ENCODE data around the gene LGR6. TPM values are rescaled to one million over a fixed set of nuclear protein-coding genes. Genes with fewer than 3 reads are reported as not detected.
"Not testable (repeated sequence)": the region's sequence is repeated elsewhere in the genome, so short reads cannot be mapped to it uniquely, and the experiment has no call there.

The LGR6 gene
- total RNA-seq, 1 donor from 2014 or later = 0.52 TPM

- H3K9ac ChIP-seq (ENCODE audit: low read depth in 1 of 3, low read length in 3 of 3) = no peak overlapping the region
- no peaks in the 10 kb centered on the region for H3K27me3 ChIP-seq (ENCODE audit: control insufficient read depth in 3 of 3, insufficient read depth in 3 of 3, low read length in 3 of 3)
- H3K9me3 ChIP-seq (ENCODE audit: control insufficient read depth in 3 of 3, low read length in 3 of 3) = no peaks in the 10 kb centered on the region
- peak overlapping the region; percentile 76 for H3K27ac ChIP-seq (ENCODE audit: low read depth, low read length)
- peak overlapping the region in 1 of 3 donors; percentile 3 for H3K4me3 ChIP-seq (ENCODE audit: low read length in 3 of 3)
- peaks cover 2 to 10% (median 6%) of the 10 kb centered on the region in 3 donors for H3K4me1 ChIP-seq (ENCODE audit: control insufficient read depth in 3 of 3, insufficient read depth in 3 of 3, low read length in 3 of 3)
- peaks cover 0 to 7% (median 0%) of the 10 kb centered on the region in 3 donors for H3K36me3 ChIP-seq (ENCODE audit: control insufficient read depth in 3 of 3, insufficient read depth in 3 of 3, low read length in 3 of 3)
Observed at GRCh38 chr1:202333861-202334260, 140.3 kb downstream of the LGR6 start.

DNA sequence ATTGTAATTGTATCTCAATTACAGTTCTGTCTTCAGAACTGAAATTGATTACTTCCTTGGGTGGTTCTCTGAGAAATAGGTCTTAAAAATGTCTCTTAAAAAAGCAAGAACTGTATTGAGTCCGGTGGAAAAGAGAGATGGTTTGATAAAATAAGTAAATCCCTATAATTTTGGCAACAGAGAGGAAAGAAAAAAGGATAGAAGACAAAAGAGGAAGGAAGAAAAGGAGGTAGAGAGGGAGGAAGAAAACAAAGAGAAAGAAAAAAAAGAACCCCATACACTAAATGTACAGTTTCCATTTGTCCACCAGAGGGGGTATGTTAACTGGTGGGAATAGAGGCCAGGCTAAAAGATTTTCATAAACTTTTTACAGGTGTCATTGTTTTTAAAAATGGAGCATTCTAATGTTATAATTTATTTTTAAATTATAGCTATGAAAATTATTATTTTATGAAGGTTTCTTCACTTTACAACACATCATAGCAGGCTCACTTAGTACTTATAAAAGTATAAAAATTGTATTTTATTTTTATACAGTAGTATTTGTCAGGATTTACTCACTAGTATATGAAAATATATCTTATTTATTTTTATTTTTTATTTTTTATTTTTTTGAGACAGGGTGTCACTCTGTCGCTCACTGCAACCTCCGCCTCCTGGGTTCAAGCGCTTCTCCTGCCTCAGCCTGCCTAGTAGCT lies 150.2 kb downstream of the LGR6 start:
- peaks cover 0 to 1% (median 0%) of the 10 kb centered on the region in 3 donors for H3K36me3 ChIP-seq (ENCODE audit: control insufficient read depth in 3 of 3, insufficient read depth in 3 of 3, low read length in 3 of 3)
- no peak overlapping the region for H3K27ac ChIP-seq (ENCODE audit: low read depth, low read length)
- H3K9ac ChIP-seq (ENCODE audit: low read depth in 1 of 3, low read length in 3 of 3) = no peak overlapping the region
- H3K27me3 ChIP-seq (ENCODE audit: control insufficient read depth in 3 of 3, insufficient read depth in 3 of 3, low read length in 3 of 3) = no peaks in the 10 kb centered on the region
- peaks cover 1 to 6% (median 6%) of the 10 kb centered on the region in 3 donors for H3K4me1 ChIP-seq (ENCODE audit: control insufficient read depth in 3 of 3, insufficient read depth in 3 of 3, low read length in 3 of 3)
- no peak overlapping the region for H3K4me3 ChIP-seq (ENCODE audit: low read length in 3 of 3)
- no peaks in the 10 kb centered on the region for H3K9me3 ChIP-seq (ENCODE audit: control insufficient read depth in 3 of 3, low read length in 3 of 3)

DNA sequence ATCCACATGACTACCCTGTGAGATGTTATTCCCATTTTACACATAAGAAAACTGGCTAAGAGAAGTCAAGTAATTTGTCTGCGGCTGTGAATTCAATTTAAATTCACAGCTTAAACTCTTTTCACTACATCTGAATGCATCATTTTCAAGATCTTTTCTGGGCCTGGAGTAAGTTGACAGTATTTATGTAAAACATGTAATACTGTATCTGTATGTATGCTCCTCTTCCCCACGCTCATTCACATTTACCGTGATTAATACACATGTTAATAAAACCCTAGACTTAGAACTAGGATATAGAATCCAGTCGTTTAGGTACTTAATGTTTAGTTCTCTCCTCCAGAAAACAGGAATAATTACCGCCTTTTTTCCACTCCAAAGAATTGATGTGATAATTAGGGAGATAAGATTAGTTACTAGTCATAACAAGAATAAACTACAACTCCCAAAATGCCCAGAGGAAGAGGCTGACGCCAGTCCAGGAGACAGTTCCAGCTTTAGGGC lies 154.5 kb downstream of the LGR6 start:
- peaks cover 0 to 4% (median 0%) of the 10 kb centered on the region in 3 donors for H3K36me3 ChIP-seq (ENCODE audit: control insufficient read depth in 3 of 3, insufficient read depth in 3 of 3, low read length in 3 of 3)
- peaks cover 8 to 16% (median 11%) of the 10 kb centered on the region in 3 donors for H3K4me1 ChIP-seq (ENCODE audit: control insufficient read depth in 3 of 3, insufficient read depth in 3 of 3, low read length in 3 of 3)
- H3K9me3 ChIP-seq (ENCODE audit: control insufficient read depth in 3 of 3, low read length in 3 of 3) = no peaks in the 10 kb centered on the region
- H3K27ac ChIP-seq (ENCODE audit: low read depth, low read length) = peak overlapping the region; percentile 92
- H3K27me3 ChIP-seq (ENCODE audit: control insufficient read depth in 3 of 3, insufficient read depth in 3 of 3, low read length in 3 of 3) = no peaks in the 10 kb centered on the region
- H3K4me3 ChIP-seq (ENCODE audit: low read length in 3 of 3) = peak overlapping the region in 1 of 3 donors; percentile 3
- no peak overlapping the region for H3K9ac ChIP-seq (ENCODE audit: low read depth in 1 of 3, low read length in 3 of 3)

GRCh38 chr1:202348509-202349205 lies 155.1 kb downstream of the LGR6 start, which contains the start of gene PPP1R12B:
PPP1R12B (plus strand) TSS chr1:202348699; CDS start chr1:202348852, 153 bp downstream.
- Histone ChIP-seq H3K4me1 (ENCODE audit: control insufficient read depth in 3 of 3, insufficient read depth in 3 of 3, low read length in 3 of 3) (peaks cover 8 to 16% (median 11%) of the 10 kb centered on the region in 3 donors), H3K27ac (ENCODE audit: low read depth, low read length) (peak within 1 kb of the TSS; percentile 92), H3K9ac (ENCODE audit: low read depth in 1 of 3, low read length in 3 of 3) (peak within 1 kb of the TSS; percentile 95 to 98 (median 97)), H3K27me3 (ENCODE audit: control insufficient read depth in 3 of 3, insufficient read depth in 3 of 3, low read length in 3 of 3) (no peaks in the 10 kb centered on the region), H3K9me3 (ENCODE audit: control insufficient read depth in 3 of 3, low read length in 3 of 3) (no peaks in the 10 kb centered on the region), H3K36me3 (ENCODE audit: control insufficient read depth in 3 of 3, insufficient read depth in 3 of 3, low read length in 3 of 3) (peaks cover 0 to 4% (median 0%) of the 10 kb centered on the region in 3 donors), H3K4me3 (ENCODE audit: low read length in 3 of 3) (peak within 1 kb of the TSS; percentile 93 to 98 (median 94))

DNA sequence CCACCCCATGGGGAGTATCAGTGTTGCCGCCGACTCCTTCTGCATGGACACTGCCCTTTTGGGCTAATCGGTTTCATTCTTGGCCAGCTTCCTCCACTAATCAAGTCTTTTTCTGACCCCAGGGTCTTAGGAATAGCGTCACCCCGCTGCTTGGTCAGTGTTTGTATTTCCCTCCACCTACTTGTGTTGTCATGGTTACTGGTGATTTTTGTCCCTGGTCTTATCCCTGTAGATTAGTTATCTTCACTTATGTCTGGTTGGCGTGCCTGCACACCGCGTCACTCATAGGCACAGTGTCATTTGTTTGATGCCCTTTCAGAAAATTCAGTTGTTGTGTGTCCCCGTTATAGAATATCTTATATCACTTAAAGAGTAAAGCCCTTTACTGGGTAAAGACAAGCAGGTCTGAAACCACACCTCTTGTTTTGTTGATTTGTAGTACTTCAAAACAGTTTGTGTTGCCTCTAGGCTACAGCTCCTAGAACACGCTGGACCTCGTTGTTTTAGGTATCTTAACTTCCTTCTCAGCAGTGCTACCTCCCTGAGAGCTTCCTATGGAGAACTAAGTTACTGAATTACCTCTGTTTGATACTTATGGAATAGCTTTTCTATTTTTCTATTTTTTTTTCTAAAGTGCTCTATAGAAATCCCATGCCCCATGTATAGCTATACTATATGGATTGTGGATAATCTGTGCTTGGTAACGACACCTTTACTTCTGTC lies 155.8 kb downstream of the LGR6 start:
- peak overlapping the region; percentile 93 to 98 (median 94) for H3K4me3 ChIP-seq (ENCODE audit: low read length in 3 of 3)
- H3K4me1 ChIP-seq (ENCODE audit: control insufficient read depth in 3 of 3, insufficient read depth in 3 of 3, low read length in 3 of 3) = peaks cover 8 to 16% (median 11%) of the 10 kb centered on the region in 3 donors
- no peaks in the 10 kb centered on the region for H3K9me3 ChIP-seq (ENCODE audit: control insufficient read depth in 3 of 3, low read length in 3 of 3)
- peak overlapping the region; percentile 95 to 98 (median 97) for H3K9ac ChIP-seq (ENCODE audit: low read depth in 1 of 3, low read length in 3 of 3)
- no peaks in the 10 kb centered on the region for H3K27me3 ChIP-seq (ENCODE audit: control insufficient read depth in 3 of 3, insufficient read depth in 3 of 3, low read length in 3 of 3)
- peaks cover 0 to 4% (median 0%) of the 10 kb centered on the region in 3 donors for H3K36me3 ChIP-seq (ENCODE audit: control insufficient read depth in 3 of 3, insufficient read depth in 3 of 3, low read length in 3 of 3)
- H3K27ac ChIP-seq (ENCODE audit: low read depth, low read length) = peak overlapping the region; percentile 92

DNA sequence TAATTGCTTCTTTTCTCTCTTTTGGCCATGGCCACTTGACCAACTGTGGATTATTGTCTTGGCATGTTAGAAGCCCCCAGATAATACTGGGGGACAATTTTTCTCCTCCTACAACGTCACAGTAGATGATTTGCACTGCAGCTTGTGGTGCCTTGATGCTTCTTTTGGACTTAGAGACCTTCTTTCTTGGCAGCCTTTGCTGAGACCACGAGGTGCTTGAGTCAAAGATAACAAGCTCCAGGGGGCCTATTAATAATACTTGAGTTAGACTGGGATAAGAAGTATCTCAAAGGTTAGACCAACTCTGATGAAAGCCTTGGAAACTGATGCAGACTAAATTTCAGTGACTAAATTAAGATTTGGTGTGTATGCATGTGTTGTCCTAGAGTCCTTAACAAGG lies 158.1 kb downstream of the LGR6 start:
- Histone ChIP-seq H3K4me1 (ENCODE audit: control insufficient read depth in 3 of 3, insufficient read depth in 3 of 3, low read length in 3 of 3) (peaks cover 8 to 16% (median 11%) of the 10 kb centered on the region in 3 donors), H3K9ac (ENCODE audit: low read depth in 1 of 3, low read length in 3 of 3) (no peak overlapping the region), H3K27ac (ENCODE audit: low read depth, low read length) (no peak overlapping the region), H3K27me3 (ENCODE audit: control insufficient read depth in 3 of 3, insufficient read depth in 3 of 3, low read length in 3 of 3) (no peaks in the 10 kb centered on the region), H3K36me3 (ENCODE audit: control insufficient read depth in 3 of 3, insufficient read depth in 3 of 3, low read length in 3 of 3) (peaks cover 0 to 4% (median 0%) of the 10 kb centered on the region in 3 donors), H3K9me3 (ENCODE audit: control insufficient read depth in 3 of 3, low read length in 3 of 3) (no peaks in the 10 kb centered on the region), H3K4me3 (ENCODE audit: low read length in 3 of 3) (peak overlapping the region in 2 of 3 donors; percentile 22 to 35)

DNA sequence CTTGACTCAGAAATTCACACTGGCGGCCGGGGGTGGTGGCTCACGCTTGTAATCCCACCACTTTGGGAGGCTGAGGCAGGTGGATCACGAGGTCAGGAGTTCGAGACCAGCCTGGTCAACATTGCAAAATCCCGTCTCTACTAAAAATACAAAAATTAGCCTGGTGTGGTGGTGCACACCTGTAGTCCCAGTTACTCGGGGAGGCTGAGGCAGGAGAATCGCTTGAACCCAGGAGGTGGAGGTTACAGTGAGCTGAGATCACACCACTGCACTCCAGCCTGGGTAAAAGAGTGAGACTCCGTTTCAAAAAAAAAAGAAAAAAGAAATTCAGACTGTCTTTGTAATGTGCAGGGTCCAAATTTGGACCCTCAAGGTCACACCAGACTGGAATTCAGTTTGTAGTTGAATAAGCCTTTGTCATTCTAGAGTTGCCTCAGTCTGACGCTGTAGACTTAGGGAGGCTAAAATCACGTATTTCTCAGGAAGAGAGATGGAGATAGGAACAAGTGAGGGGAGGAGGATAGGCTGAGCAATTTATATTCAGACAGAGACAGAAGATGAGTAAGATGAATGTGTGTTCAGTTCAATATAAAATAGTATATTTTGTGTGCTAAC lies 159.1 kb downstream of the LGR6 start:
- H3K9me3 ChIP-seq (ENCODE audit: control insufficient read depth in 3 of 3, low read length in 3 of 3); H3K4me3 ChIP-seq (ENCODE audit: low read length in 3 of 3); H3K9ac ChIP-seq (ENCODE audit: low read depth in 1 of 3, low read length in 3 of 3); H3K27me3 ChIP-seq (ENCODE audit: control insufficient read depth in 3 of 3, insufficient read depth in 3 of 3, low read length in 3 of 3); H3K27ac ChIP-seq (ENCODE audit: low read depth, low read length); H3K36me3 ChIP-seq (ENCODE audit: control insufficient read depth in 3 of 3, insufficient read depth in 3 of 3, low read length in 3 of 3): not testable (repeated sequence)
- H3K4me1 ChIP-seq (ENCODE audit: control insufficient read depth in 3 of 3, insufficient read depth in 3 of 3, low read length in 3 of 3) = peaks cover 8 to 16% (median 11%) of the 10 kb centered on the region in 3 donors

DNA sequence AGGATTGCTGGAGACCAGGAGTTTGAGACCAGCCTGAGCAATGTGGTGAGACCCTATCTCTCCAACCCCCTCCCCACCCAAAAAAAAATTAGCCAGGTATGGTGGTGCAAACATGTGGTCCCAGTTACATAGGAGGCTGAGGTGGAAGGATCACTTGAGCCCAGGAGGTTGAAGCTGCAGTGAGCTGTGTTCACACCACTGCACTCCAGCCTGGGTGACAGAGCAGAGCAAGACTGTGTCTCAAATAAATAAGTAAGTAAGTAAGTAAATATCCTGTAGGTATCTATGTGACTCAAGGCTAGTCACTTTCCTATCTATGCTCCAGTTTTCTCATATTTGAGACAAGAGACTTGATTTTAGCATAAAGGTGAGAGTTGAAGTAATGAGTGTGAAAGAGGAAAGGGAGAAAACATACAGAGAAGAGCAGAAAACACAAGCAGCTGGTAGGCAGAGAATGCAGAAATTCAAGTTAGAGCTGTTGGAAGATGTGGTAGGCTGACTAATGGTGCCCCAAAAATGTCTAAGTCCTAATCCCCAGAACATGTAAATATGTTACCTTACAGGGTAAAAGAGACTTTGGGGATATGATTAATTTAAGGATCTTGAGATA lies 162.4 kb downstream of the LGR6 start:
- Histone ChIP-seq H3K4me1 (ENCODE audit: control insufficient read depth in 3 of 3, insufficient read depth in 3 of 3, low read length in 3 of 3) (peaks cover 0 to 10% (median 4%) of the 10 kb centered on the region in 3 donors), H3K9me3 (ENCODE audit: control insufficient read depth in 3 of 3, low read length in 3 of 3) (no peaks in the 10 kb centered on the region), H3K36me3 (ENCODE audit: control insufficient read depth in 3 of 3, insufficient read depth in 3 of 3, low read length in 3 of 3) (no peaks in the 10 kb centered on the region), H3K9ac (ENCODE audit: low read depth in 1 of 3, low read length in 3 of 3) (no peak overlapping the region), H3K27me3 (ENCODE audit: control insufficient read depth in 3 of 3, insufficient read depth in 3 of 3, low read length in 3 of 3) (no peaks in the 10 kb centered on the region), H3K4me3 (ENCODE audit: low read length in 3 of 3) (no peak overlapping the region), H3K27ac (ENCODE audit: low read depth, low read length) (no peak overlapping the region)

GRCh38 chr1:202357506-202357905 lies 163.9 kb downstream of the LGR6 start:
- H3K27me3 ChIP-seq (ENCODE audit: control insufficient read depth in 3 of 3, insufficient read depth in 3 of 3, low read length in 3 of 3) = no peaks in the 10 kb centered on the region
- no peak overlapping the region for H3K4me3 ChIP-seq (ENCODE audit: low read length in 3 of 3)
- H3K36me3 ChIP-seq (ENCODE audit: control insufficient read depth in 3 of 3, insufficient read depth in 3 of 3, low read length in 3 of 3) = no peaks in the 10 kb centered on the region
- no peak overlapping the region for H3K27ac ChIP-seq (ENCODE audit: low read depth, low read length)
- peaks cover 0 to 2% (median 0%) of the 10 kb centered on the region in 3 donors for H3K4me1 ChIP-seq (ENCODE audit: control insufficient read depth in 3 of 3, insufficient read depth in 3 of 3, low read length in 3 of 3)
- H3K9ac ChIP-seq (ENCODE audit: low read depth in 1 of 3, low read length in 3 of 3) = no peak overlapping the region
- H3K9me3 ChIP-seq (ENCODE audit: control insufficient read depth in 3 of 3, low read length in 3 of 3) = no peaks in the 10 kb centered on the region
